ENCODE data around the gene IP6K2. TPM values are rescaled to one million over a fixed set of nuclear protein-coding genes. Genes with fewer than 3 reads are reported as not detected.

The IP6K2 gene
- total and polyA plus RNA-seq, 2 experiments from 2014 or later = 97.0 to 97.4 TPM

- no peak overlapping the region for H3K27ac ChIP-seq (ENCODE audit: low read depth)
- TF ChIP-seq STAT1 (IDR thresholded peaks at IDR 0.05; ENCODE audit: unreplicated experiment) = no peak
- TF ChIP-seq ZNF462 (CRISPR knock-in tag; IDR thresholded peaks at IDR 0.05) = no peak
- TF ChIP-seq ZNF114 (CRISPR knock-in tag; IDR thresholded peaks at IDR 0.05) = no peak
- TF ChIP-seq POLR2AphosphoS5 (IDR thresholded peaks at IDR 0.05; ENCODE audit: low read depth) = no peak
- no peak for TF ChIP-seq JUNB (IDR thresholded peaks at IDR 0.05; ENCODE audit: unreplicated experiment)
- TF ChIP-seq REST (IDR thresholded peaks at IDR 0.05; ENCODE audit: unreplicated experiment) = no peak
- no peak for TF ChIP-seq ZNF331 (CRISPR knock-in tag; IDR thresholded peaks at IDR 0.05; ENCODE audit: low read depth)
- TF ChIP-seq EZH2phosphoT487 (IDR thresholded peaks at IDR 0.05; ENCODE audit: unreplicated experiment) = no peak
- TF ChIP-seq NANOG (IDR thresholded peaks at IDR 0.05; ENCODE audit: borderline replicate concordance) = no peak
- TF ChIP-seq ETS1 (IDR thresholded peaks at IDR 0.05) = no peak
- TF ChIP-seq CREB1 (CRISPR knock-in tag; IDR thresholded peaks at IDR 0.05; ENCODE audit: low read depth) = no peak
- no peak for TF ChIP-seq EZH2 (IDR thresholded peaks at IDR 0.05; ENCODE audit: low read depth, unreplicated experiment)
- TF ChIP-seq CTCF (conservative IDR thresholded peaks at IDR 0.05; ENCODE audit: low read depth in 2 of 2) = no peak
- no peaks in the 10 kb centered on the region for H3K4me1 ChIP-seq (ENCODE audit: insufficient read depth)
- peaks cover 11% of the 10 kb centered on the region for H3K27me3 Mint-ChIP-seq (ENCODE audit: insufficient read depth, low read depth, poor library complexity)
- peaks cover 57% of the 10 kb centered on the region for H3K36me3 Mint-ChIP-seq (ENCODE audit: low read depth)
- H3K9me3 Mint-ChIP-seq = no peaks in the 10 kb centered on the region
- H3K36me3 ChIP-seq (ENCODE audit: insufficient read depth) = no peaks in the 10 kb centered on the region
- no peak overlapping the region for H3K4me2 ChIP-seq
- no peak overlapping the region for H2AFZ ChIP-seq
- H3K4me3 Mint-ChIP-seq = no peak overlapping the region
- H3K27ac Mint-ChIP-seq = no peak overlapping the region
- peaks cover under 1% of the 10 kb centered on the region; the same call in 1 of the 2 replicates for H4K20me1 ChIP-seq (replicated peaks; ENCODE audit: insufficient read depth)
- no peaks in the 10 kb centered on the region for H3F3A ChIP-seq (replicated peaks; ENCODE audit: low read depth)
- no peaks in the 10 kb centered on the region for H3K9me2 ChIP-seq (ENCODE audit: insufficient read depth)
- no peaks in the 10 kb centered on the region for H3K79me2 ChIP-seq (replicated peaks; ENCODE audit: insufficient read depth)
- H3K27me3 ChIP-seq (ENCODE audit: insufficient read depth) = no peaks in the 10 kb centered on the region
- ATAC-seq (no peak), DNase-seq (ENCODE audit: low spot score) (no peak)
- no peaks in the 10 kb centered on the region for H3K4me1 Mint-ChIP-seq
- H3K4me3 ChIP-seq = no peak overlapping the region
Measured at GRCh38 chr3:48674505-48674904, 42.5 kb downstream of the IP6K2 start.

Data from GM23338 (cell line).